Stimulated activated CD8-positive, alpha-beta memory T cell treated with anti-CD3 and anti-CD28 coated beads, Interleukin-4, amount 100 ng/mL, for 24 hours (primary cell): ENCODE results near the gene ATRNL1.
"Not testable (repeated sequence)": the region's sequence is repeated elsewhere in the genome, so short reads cannot be mapped to it uniquely, and the experiment has no call there.

ENCODE experiments used
- DNase-seq: peaks from one replicate; pipeline ENCODE4 v3.0.0-alpha.2; 2020; ENCODE audit warnings: low read depth

ATRNL1 gene

GRCh38 chr10:115091161-115091560 lies 2.0 kb upstream of the ATRNL1 start:
- DNase-seq = no peak

GRCh38 chr10:115092258-115092554 lies 959 bp upstream of the ATRNL1 start:
- DNase-seq = no peak

GRCh38 chr10:115092555-115093285 lies 445 bp upstream of the ATRNL1 start:
- DNase-seq = no peak

- no peak for DNase-seq
Observed at GRCh38 chr10:115093776-115094408, 727 bp downstream of the ATRNL1 start.

- DNase-seq = no peak
Observed at GRCh38 chr10:115094416-115095140, 1.4 kb downstream of the ATRNL1 start.

- DNase-seq = no peak
Observed at GRCh38 chr10:115095758-115096157, 2.6 kb downstream of the ATRNL1 start.

- DNase-seq = no peak
Observed at GRCh38 chr10:115103700-115104099, 10.5 kb downstream of the ATRNL1 start.

GRCh38 chr10:115105411-115105810 lies 12.2 kb downstream of the ATRNL1 start:
- DNase-seq = not testable (repeated sequence)

GRCh38 chr10:115107830-115108229 lies 14.7 kb downstream of the ATRNL1 start:
- DNase-seq = no peak

GRCh38 chr10:115117301-115117700 lies 24.1 kb downstream of the ATRNL1 start:
- no peak for DNase-seq

- DNase-seq = no peak
Observed at GRCh38 chr10:115118346-115118745, 25.2 kb downstream of the ATRNL1 start.

GRCh38 chr10:115125505-115125904 lies 32.3 kb downstream of the ATRNL1 start:
- no peak for DNase-seq

- no peak for DNase-seq
Observed at GRCh38 chr10:115129752-115130151, 36.6 kb downstream of the ATRNL1 start.

- no peak for DNase-seq
Observed at GRCh38 chr10:115136616-115137015, 43.5 kb downstream of the ATRNL1 start.

GRCh38 chr10:115141254-115141653 lies 48.1 kb downstream of the ATRNL1 start:
- no peak for DNase-seq

- no peak for DNase-seq
Observed at GRCh38 chr10:115157357-115157756, 64.2 kb downstream of the ATRNL1 start.

GRCh38 chr10:115163129-115163528 lies 70.0 kb downstream of the ATRNL1 start:
- no peak for DNase-seq

GRCh38 chr10:115164220-115164619 lies 71.1 kb downstream of the ATRNL1 start:
- DNase-seq = no peak

GRCh38 chr10:115167751-115168150 lies 74.6 kb downstream of the ATRNL1 start:
- no peak for DNase-seq

- no peak for DNase-seq
Observed at GRCh38 chr10:115171392-115171960, 78.3 kb downstream of the ATRNL1 start.

GRCh38 chr10:115173915-115174443 lies 80.8 kb downstream of the ATRNL1 start:
- no peak for DNase-seq

- not testable (repeated sequence) for DNase-seq
Observed at GRCh38 chr10:115207276-115207675, 114.1 kb downstream of the ATRNL1 start.

- DNase-seq = no peak
Observed at GRCh38 chr10:115209133-115209532, 116.0 kb downstream of the ATRNL1 start.
